RKO (cell line): Measurements from ENCODE around the gene MTMR12.
A peak's percentile ranks its signal among the peaks of the same experiment; 100 is the strongest.

ENCODE experiments used
- DNase-seq: peaks from one replicate; pipeline ENCODE4 v3.0.0-alpha.2; 2016; ENCODE audit warnings: low spot score

MTMR12 gene, protein sequence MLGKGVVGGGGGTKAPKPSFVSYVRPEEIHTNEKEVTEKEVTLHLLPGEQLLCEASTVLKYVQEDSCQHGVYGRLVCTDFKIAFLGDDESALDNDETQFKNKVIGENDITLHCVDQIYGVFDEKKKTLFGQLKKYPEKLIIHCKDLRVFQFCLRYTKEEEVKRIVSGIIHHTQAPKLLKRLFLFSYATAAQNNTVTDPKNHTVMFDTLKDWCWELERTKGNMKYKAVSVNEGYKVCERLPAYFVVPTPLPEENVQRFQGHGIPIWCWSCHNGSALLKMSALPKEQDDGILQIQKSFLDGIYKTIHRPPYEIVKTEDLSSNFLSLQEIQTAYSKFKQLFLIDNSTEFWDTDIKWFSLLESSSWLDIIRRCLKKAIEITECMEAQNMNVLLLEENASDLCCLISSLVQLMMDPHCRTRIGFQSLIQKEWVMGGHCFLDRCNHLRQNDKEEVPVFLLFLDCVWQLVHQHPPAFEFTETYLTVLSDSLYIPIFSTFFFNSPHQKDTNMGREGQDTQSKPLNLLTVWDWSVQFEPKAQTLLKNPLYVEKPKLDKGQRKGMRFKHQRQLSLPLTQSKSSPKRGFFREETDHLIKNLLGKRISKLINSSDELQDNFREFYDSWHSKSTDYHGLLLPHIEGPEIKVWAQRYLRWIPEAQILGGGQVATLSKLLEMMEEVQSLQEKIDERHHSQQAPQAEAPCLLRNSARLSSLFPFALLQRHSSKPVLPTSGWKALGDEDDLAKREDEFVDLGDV

DNA sequence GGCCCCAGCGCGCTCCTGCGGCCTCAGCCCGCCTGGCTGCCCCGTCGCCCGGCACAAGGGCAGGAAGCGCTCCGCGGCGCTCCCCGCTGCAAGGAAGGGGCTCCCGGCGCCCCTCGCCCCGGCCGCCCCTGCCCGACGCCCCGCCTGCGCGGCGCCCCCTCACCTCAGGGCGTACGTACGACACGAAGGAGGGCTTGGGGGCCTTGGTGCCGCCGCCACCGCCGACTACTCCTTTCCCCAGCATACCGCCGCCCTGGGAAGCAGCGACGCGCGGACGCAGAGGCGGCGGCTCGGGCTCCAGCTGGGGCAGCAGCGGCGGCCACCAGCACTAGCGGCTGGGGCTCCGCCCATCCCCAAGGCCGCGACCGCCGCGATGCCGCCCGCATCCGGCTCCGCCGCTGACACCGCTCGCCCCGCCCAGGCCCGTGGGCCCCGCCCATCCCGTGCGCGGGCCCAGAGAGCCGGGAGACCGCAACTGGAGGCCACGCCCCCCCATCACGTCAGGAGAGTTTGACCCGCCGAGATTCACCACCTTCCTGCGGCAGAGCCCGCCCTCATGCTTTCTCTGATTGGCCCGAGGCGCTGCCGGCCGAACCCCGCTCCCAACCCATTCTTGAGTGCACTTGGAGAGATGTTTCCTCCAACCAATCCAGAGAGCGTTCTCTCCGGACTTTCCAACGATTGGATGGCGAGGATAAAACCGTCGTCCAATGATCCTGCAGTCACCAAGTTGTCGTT is at the start of gene MTMR12:
TSS of gene MTMR12 (minus strand) at position 345 of the 738 bp plus-strand sequence. CDS start at position 244, 101 bp downstream.
- peak; percentile 99 for DNase-seq

DNA sequence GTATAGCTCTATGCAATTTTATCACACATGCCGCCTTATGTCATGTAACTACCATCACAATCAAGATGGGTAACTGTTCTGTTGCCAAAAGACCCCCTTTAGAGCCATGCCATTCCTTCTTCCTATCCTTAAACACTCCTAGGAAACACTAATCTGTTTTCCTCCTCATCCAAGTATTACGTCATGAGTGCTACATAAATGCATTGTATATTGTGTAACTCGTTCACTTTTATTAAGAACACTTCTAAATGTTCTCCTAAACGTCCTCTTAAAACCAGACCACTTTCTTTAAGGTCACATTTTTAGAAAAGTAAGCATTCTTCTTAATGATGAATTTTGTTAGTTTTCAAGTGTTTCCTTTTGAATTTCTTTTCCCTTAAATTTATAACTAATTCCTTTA is 49.8 kb upstream of the MTMR12 start:
- DNase-seq, result no peak

DNA sequence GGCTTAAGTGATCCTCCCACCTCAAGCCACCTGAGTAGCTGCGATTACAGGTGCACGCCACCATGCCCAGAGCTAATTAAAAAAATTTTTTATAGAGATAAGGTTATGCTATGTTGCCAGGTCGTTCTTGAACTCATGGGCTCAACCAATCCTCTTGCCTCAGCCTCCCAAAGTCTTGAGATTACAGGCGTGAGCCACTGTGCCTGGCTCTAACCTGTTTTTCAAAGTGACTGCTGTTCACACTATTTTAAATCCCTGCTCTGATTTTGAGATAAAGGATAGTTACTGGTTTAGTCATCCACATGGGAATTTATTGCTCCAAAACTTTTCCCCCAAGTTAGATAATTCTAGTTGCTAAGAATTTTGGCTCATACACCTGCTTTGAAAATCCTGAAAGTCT is 48.2 kb upstream of the MTMR12 start:
- no peak for DNase-seq

DNA sequence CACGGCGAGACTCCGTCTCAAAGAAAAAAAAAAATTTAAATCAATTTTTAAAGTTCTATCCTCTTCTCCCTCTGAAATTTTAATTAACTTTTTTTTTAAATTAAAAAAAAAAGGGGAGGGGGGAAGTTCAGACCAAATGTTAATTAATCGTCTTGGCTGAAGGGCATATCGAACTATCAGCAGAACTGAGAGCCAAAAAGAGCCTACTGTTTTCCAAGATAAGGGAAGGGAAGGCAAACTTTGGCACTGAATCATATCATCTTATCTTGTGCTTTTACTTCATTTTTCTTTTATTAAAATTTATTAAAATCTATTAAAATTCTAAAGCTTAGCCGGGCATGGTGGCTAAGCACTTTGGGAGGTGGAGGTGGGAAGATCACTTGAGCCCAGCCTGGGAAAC is 45.9 kb upstream of the MTMR12 start:
- no peak for DNase-seq

DNA sequence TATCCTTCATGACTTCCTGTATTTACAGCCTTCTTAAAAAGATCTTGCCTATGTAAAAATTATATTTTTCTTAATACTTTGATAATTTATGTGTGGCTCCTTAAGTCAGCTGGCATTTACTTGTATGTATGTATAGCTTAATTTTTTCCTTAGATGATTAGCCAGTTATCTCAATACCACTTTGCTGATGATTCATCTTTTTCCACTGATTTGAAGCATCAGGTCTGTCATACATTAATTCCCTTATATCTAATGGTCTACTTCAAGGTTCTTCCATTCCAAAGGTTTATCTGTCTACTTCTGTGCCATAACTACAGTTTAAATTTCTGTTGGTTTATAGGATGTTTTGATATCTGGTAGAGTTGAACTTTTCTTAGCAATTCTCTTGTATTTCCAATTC is 44.9 kb upstream of the MTMR12 start:
- no peak for DNase-seq

DNA sequence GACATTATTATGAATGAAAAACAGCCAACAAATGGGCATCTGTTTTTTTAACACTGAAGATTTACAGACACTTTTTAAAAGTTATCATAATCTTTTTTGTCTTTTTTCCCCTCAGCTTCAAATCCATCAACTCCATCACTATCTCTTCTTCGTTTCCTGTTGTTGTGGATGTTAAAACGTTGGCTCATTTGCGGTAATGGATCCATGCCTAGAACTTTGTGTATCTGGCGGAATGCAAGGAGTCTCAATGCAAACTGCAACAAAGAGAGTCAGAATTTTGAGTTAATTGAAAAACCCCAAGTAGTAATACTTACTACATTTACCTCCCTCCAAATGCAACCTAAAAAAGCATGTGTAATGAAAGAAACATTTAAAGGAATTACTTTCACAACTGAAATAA is 42.9 kb upstream of the MTMR12 start:
- no peak for DNase-seq

DNA sequence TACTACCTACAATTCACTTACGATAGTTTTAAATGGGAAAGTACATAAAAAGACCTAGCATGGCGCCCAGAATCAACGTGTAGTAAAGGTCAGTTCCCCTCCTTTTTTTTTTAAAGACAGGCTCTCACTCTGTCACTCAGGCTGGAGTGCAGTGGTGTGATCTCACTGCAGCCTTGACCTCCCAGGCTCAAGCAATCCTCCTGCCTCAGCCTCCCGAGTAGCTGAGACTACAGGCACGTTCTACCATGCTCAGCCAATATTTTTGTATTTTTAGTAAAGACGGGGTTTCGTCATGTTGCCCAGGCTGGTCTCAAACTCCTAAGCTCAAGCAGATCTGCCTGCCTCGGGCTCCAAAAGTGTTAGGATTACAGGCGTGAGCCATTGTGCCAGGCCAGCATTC is 40.7 kb upstream of the MTMR12 start:
- no peak for DNase-seq

DNA sequence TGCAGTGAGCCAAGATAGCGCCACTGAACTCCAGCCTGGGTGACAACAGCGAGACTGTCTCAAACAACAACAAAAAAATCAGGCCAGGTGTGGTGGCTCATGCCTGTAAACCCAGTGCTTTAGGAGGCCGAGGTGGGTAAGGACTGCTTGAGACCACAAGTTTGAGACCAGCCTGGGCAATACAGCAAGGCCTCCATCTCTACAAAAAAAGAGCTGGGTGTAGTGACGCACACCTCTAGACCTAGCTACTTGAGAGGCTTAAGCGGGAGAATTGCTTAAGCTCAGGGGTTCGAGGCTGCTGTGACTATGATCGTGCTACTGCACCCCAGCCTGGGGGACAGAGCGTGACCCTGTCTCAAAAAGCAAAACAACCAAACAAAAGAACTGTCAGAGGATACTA is 39.9 kb upstream of the MTMR12 start:
- no peak for DNase-seq

DNA sequence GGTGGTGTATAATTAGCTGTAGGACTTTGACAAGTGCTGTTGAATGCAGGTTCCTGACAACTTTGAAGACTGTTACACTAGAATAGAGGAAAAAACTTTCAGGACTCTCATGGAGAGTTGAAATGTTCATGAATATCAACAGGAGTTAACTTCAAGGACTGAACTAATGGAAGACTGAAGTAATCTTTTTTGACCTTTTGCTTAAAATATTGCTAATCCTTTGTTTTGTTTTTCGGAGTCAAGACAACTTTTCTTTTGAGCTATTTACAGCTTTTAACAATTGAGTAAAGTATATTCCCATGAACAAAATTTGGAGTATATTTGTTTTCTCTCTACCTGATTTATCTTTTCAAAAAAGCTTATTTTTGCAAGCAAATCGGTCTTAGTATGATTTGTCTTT is 34.1 kb upstream of the MTMR12 start:
- no peak for DNase-seq

DNA sequence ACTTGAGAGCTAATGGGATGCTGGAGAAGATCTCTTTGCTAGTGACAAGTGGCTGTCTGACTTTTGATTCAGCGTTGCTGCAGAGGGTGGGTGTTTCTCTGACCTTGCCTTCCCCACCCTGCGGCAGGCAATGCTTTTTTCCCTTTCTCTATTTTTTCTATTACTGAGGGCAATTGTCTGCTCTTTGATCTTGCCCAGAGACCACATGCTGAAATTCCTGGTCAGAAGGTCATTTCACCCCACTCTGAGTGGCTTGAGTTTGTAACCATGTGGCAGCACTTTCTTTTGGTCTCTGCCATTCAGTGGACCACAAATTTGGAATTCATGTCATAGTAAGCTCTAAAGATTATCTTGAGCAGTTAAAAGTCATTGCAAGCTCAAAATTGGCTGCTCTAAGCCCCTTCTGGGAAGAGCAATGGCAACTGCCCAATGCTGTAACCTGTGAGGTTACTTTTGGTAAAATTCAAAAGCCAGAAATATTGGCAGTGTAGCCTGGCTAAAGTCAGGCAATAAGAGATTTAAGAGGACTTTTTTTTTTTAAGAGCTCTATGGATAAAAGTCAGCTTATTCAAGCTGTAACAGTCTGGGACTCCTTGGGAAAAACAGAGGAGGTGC is 30.4 kb upstream of the MTMR12 start:
- no peak for DNase-seq

DNA sequence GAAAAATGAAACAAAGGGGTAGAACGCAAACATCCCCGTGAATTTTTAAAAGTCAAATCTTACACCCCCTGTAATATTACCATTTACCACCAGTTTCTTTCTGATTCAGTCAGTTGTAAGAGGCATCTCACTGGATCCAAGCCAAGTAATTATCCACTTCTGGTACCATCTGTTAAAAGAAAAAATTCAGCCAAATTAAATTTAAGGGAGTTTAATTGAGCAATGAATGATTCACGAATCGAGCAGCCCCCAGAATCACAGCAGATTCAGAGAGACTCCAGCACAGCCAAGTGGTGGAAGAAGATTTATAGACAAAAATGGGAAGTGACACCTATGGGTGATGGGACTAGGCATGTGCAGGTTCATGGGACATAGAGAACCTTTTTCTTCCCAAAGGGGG is 29.9 kb upstream of the MTMR12 start:
- no peak for DNase-seq

DNA sequence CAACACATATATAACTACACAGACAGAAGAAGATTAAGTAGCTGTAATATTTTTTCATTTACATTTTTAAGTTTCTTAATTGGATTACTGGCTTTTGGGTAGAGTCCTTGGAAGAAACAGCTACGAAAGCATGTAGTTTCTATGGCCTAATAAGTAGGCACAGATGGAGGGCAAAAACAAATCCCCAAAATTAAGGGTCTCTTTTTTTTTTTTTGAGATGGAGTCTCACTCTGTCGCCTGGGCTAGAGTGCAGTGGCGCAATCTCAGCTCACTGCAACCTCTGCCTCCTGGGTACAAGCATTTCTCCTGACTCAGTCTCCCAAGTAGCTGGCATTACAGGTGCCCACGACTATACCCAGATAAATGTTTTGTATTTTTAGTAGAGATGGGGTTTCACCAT is 27.1 kb upstream of the MTMR12 start:
- no peak for DNase-seq

DNA sequence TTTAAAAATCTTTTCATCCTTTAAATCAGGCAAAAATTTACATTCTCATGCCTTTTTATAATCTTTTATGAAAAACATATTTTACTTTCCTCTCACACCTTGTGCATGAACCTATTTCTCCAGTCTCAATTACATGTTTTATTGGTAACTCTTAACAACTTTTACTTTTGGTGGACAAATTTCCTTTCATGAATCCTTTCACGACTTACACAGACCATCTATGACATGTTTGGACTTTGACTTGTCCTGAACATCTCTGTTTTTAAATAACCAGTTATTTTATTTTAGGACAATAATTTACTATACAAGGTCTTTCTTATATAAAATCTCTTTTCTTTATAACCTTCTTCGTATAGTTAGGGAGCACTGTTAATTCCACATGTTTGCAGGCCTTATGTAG is 26.5 kb upstream of the MTMR12 start:
- DNase-seq, result peak; percentile 50

DNA sequence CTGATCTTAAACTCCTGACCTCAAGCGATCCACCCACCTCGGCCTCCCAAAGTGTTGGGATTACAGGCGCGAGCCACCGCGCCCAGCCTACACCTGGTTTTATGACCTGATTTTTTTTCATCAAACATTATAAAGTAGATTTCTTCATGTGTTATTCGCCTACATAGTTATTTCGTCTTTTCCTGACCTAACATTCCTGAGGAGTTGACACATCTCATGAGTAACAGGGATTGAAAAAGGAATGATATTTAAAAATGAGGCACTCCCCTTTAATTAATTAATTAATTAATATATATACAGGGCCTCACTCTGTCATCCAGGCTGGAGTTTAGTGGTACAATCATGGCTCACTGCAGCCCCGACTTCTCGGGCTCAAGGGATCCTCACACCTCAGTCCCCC is 20.2 kb upstream of the MTMR12 start:
- DNase-seq, result no peak

DNA sequence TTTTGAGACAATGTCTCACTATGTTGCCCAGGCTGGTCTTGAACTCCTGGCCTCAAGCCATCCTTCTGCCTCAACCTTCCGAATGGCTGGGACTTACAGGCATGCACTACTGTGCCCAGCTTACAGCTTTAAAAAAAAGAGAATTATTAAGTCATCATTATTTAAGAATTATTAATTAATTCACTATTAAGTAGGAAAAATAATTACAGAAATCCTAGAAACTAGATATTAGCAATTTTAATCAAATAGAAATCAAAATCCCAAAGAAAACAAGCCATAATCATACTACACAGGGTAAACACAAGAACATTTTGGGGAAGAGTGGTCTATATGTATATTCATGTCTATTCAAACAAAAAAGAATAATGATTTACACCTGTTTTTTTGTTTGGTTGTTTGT is 19.6 kb upstream of the MTMR12 start:
- DNase-seq, result no peak

DNA sequence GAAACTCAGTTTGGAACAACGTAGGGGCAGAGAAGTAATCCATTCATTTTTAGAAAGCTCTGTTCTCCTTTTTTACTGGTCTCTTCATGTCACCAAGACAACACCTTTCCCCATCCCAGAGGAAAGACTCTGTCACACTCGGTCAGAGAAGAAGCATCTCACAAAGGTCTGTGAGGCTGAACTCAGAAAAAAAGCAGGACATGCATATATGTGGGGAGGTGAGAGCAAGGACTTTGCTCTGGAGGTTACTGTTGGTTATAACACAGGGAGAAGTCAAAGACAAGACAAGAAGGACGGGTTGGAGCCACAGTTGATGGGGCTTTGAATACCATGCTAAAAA is 19.2 kb upstream of the MTMR12 start:
- no peak for DNase-seq

DNA sequence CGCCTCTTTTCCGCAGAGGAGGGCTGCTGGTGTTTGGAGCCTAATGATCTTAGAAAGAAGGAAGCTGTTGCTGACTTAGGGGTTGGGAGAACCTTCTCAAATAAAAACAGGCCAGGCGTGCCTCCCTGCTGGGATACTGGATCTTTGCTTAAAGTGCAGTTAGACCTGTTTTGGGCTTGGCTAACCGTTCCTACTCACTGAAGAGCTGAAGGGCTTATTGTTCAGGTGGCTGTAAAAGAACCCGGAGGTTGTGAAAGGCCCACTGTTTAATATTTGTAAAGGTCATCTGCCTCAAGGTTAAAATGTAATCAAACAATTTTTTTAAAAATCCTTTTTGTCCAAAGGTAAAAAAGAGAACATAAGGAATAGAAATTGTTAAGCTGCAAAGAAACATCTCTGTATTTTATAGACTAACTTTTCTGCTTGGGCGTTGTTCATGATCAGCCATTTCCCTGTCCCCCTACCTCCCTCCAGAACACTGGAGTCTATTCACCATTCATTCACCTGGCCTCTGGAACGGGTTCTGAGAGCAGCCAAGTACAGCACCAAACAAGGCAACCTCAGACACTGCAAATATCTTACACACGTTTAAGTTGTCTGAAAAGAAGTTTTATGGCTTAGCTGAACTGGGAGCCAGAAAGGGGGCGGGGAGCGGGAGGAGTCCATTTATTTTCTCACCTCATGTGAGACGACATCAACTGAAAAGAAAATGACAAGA is 18.6 kb upstream of the MTMR12 start:
- no peak for DNase-seq

DNA sequence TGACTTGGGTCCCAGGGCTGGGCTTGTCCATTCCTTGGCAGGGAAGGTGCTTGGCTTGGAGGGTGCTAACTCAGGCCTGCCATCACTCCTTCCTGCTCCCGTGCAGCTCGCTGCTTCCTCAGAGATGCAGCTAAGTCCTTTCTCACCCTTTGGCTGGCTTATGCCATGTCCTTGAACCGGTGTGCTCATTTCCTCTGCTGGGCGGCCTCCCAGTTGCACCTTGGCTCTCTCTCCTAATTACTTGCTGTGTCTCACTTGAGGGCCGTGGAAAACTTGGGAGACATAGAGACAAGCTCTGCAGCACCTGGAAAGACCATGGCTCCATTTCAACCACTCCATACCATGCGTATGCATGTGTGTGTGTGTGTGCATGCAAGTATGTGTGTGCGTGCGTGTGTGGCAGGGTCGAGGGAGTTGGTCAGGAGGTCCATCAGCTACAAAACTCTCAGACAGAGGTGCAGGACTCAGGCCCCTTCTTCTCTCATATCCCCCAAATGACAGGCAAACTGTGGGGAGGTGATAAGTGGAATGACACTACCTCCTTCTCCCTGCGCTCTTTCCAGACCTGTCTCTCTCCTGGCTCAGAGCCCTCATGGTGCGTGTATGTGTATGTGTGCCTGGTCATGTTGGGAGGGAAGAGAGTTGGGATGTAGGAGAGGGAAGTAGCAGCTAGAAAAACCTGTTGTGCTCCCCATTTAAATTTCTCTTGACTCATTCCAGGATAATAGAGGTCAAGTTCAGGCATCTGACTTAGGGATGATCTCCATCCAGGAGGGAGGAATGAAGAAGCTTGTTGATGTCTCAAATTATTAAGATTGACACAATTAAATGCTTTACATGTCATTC is 17.6 kb upstream of the MTMR12 start:
- DNase-seq, result no peak

DNA sequence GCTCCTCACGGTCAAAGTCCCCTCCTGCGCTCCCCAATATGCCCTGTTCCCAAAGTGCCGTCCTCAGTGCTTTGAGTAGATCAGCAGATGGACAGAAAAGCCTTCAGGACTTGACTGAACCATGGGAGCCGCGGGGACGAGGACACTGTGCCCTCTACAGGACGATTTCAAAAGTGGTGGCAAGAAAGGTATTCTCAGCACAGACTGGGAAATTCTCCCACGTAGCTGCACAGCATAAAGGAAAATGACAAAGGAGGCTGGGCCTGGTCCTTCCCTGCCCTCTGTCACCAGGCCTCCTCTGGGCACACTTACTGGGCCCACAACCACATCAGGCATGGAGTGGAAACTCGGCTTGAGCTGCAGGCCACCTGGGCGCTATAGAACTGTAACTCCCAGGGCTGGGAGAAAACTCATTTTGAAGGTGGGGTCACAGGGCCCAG is 16.7 kb upstream of the MTMR12 start:
- peak; percentile 72 for DNase-seq

DNA sequence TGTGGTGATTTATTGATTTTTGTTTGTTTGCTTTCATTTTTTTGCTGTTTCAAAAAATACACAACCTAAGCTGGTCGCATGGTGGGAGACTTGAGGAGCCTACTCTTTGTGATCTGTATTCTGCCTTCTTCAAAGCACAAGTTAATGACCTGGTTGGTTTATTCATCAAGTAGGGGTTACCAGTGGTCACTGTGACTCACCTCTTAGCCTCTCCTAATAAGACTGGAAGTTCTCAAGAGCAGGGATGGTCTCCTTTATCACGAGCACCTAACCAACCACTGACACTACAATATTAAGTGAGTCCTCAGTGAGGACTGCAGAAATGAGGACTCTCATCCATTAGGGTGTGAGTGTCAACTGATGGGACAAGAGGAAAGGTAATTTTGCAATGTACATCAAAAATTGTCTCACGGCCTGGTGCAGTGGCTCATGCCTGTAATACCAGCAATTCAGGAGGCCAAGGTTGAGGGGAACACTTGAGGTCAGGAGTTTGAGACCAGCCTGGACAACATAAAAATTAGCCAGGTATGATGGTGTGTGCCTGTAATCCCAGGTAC is 13.6 kb upstream of the MTMR12 start:
- DNase-seq, result peak; percentile 45

DNA sequence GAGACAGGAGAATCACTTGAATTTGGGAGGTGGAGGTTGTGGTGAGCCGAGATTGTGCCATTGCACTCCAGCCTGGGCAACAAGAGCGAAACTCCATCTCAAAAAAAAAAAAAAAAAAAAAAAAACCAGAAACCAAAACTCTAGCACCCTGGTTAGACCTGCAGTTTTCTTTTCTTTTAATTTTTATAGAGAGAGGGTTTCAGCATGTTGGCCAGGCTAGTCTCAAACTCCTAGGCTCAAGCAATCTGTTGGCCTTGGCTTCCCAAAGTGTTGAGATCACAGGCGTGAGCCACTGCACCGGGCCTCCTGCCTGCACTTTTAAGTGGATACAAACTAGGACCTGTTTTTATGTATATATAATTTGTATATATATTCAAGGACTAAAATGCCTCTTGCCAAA is 12.9 kb upstream of the MTMR12 start:
- DNase-seq, result no peak
